NCI-H1417 (cell line): ENCODE measurements around the gene IL17RE.

ENCODE experiments used
- DNase-seq, 3 experiments: peaks; one replicate each; lab custom pipeline; 2025; lab: John Stamatoyannopoulos, UW

Gene IL17RE

DNA sequence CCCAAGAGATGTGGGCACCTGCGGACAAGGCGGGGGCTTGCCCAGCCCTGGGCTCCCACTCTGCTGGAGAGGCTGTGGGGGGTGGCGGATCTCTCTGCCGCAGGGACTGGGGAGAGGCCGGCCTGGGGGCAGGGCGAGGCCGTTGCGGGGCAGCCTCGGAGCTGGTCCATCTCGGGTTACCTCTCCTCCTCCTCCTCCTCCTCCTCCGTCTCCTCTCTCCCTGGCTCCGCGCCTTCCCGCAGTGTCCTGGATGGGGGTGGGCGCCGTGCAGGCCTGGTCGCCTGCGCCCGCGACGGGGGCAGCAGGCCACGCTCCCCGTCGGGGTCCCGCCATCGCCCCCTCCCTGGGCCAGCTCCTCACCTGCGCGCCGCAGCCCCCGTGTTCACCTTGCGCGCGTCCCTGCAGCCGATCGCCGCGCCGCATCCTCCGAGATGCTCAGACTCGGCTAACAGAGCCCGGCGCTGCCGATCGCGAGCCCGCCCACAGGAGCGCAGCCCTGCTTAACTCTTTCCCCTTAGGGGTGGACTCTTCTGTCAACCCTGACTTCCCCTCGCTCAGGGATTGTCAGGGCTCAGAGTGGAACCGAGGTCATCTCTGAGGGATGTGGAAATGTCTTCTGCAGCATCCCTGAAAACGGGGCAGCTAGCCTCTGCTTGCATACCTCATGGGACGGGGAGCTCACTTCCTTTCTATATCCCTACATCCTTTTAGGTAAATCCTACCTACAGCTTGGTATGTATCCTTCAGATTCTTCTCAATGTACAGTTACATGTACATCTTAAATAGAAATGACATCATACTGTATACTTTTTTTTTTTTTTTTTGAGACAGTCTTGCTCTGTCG is 49.5 kb downstream of the IL17RE start, which contains the start of gene PRRT3:
TSS of gene PRRT3 (minus strand) at position 447 of the 844 bp plus-strand sequence. CDS start 2,293 bp downstream, outside the sequence.
- DNase-seq = peak; percentile 30 to 61 (median 59)

DNA sequence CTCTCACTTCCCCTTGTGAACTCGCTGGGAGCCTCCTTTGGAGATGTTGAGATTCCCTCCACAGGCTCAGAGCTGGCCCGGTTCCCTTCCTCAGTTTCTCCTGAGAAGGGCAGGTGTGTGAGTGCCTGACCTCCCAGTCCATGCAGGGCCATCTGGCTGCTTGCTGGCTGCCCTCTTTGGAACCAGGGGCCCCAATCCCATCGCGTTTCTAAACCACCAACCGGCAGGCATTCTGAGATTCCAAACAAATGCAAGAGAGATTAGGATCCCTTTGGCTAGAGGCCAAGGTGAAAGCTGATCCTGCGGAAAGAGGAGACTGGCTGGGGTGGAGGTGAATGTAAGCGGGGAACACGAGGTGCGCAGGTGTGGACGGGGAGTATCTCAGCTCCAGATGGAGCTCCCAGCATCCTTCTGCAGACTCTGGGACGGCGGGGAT is 52.4 kb downstream of the IL17RE start:
- peak in 2 of 3 experiments; percentile 26 to 71 for DNase-seq

DNA sequence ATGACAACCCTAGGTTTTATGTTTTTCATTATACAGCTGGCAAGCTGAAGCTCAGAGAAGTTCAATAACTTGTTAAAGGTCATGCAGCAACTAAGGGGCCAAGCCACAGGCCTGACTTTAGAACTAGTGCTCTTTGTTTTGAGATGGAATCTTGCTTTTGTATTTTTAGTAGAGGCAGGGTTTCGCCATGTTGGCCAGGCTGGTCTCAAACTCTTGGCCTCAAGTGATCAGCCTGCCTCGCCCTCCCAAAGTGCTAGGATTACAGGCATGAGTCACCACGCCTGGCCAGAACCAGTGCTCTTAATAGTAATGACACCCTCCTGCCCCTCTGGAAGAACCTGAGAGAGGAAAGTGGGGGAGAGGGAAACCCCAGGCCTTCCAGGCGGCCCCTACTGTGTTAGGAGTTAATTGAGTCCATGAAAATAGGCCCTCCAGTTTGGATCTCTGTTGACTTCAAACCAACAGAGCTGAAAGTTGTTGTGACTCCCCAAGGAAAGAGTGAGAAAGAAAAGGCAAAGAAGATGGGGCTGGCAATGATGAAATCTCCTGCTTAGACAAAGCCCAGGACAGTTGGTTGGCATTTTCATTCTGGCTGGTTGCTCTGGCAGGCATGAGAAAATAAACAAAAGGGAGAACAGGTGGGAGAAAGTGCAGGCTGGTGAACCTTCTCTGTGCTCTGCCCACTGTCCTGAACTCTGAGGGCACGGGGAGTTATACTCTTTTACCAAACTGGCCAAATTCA is 53.1 kb downstream of the IL17RE start:
- DNase-seq = no peak

DNA sequence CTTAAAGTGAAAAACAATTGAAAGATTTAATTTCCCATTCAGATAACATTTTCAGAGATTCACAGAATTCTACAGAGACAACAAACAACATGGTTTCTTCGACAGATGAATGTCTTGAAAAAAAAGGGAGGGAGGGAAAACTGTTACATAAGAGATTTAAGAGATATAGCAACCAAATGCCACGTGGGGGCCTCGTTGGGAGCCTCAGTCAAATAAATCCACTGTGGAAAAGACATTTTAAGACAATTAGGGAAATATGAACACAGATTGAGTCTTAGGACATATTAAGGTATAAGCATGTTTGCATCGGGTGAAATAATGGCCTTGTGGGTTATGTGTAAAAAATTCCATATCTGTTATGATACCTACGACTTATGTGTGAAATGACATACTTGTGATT is 54.6 kb downstream of the IL17RE start:
- no peak for DNase-seq

DNA sequence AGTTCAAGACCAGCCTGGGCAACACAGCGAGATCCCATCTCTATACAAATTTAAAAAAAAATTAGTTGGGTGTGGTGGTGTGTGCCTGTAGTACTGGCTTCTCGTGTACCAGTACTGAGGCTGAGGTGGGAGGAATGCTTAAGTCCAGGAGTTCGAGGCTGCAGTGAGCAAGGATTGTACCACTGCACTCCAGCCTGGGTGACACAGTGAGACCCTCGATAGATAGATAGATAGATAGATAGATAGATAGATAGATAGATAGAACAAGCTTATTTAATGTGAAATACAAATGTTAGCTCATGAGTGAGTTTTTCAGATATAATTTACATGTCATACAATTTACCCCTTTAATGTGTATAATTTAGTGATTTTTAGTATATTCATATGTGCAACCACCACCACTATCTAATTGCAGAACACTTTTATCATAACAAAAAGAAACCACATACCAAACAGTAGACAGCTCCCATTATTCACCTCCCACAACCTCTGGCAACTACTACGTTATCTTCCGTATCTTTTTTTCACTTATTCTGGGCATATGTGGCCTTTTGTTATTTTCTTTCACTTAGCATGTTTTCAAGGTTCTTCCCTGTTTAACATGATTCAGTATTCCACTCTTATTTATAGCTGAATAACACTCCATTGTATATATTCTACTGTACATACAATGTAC is 62.7 kb downstream of the IL17RE start:
- no peak for DNase-seq
